ENCODE measurements around the gene CLDND1. TPM values are rescaled to one million over a fixed set of nuclear protein-coding genes. Genes with fewer than 3 reads are reported as not detected.

The CLDND1 gene
- total and polyA plus RNA-seq, 2 of the 4 experiments (the other 2 are of a cell fraction): 75.8 to 78.3 TPM

GRCh38 chr3:98508582-98508981, 14.1 kb downstream of the CLDND1 start:
- H3K27me3 ChIP-seq (ENCODE audit: control insufficient read depth, insufficient read depth, low read length): no peaks in the 10 kb centered on the region
- no peak overlapping the region for H3K56ac ChIP-seq (ENCODE audit: extremely low read depth, insufficient read depth, low read length)
- no peak overlapping the region for H3K4me3 ChIP-seq (ENCODE audit: insufficient read depth, low read depth, low read length)
- H2BK20ac ChIP-seq (ENCODE audit: low read depth, low read length): no peak overlapping the region
- no peaks in the 10 kb centered on the region for H3K4me1 ChIP-seq (ENCODE audit: control insufficient read depth, insufficient read depth, low read length)
- H3K9ac ChIP-seq (ENCODE audit: low read depth, low read length): no peak overlapping the region
- H3K4me2 ChIP-seq (ENCODE audit: low read depth, low read length): no peak overlapping the region
- no peak overlapping the region for H2AK5ac ChIP-seq (ENCODE audit: low read depth, low read length)
- no peak for TF ChIP-seq USF2 (IDR thresholded peaks at IDR 0.05; ENCODE audit: low read depth, low read length)
- TF ChIP-seq CTCF (conservative IDR thresholded peaks at IDR 0.05; ENCODE audit: low read depth, low read length): no peak
- TF ChIP-seq SMC3 (IDR thresholded peaks at IDR 0.05; ENCODE audit: low read depth, low read length): no peak
- no TSS peak for BruUV-seq (replicated peaks)
- H3K4ac ChIP-seq (ENCODE audit: low read depth, low read length): no peak overlapping the region
- ChIA-PET CTCF (no interaction called here), POLR2A (ENCODE audit: unreplicated experiment) (no interaction called here)
- H4K20me1 ChIP-seq (ENCODE audit: insufficient read depth, low read length): no peaks in the 10 kb centered on the region
- no peak overlapping the region for H2AFZ ChIP-seq (replicated peaks; ENCODE audit: low read length, poor library complexity)
- intact Hi-C loops (cut with micrococcal nuclease) (no loop called here), in situ Hi-C loops (cut with MboI; ENCODE audit: low sequenced_read_pairs) (no loop called here), dilution Hi-C loops (cut with HindIII; ENCODE audit: low sequenced_read_pairs, unreplicated experiment) (no loop called here)
- H4K8ac ChIP-seq (ENCODE audit: low read depth in 2 of 2, low read length in 2 of 2): no peak overlapping the region
- no peak overlapping the region for H3K18ac ChIP-seq (ENCODE audit: low read depth, low read length)
- ATAC-seq (ENCODE audit: low read depth) (no peak), DNase-seq (no peak)
- no peaks in the 10 kb centered on the region for H3K36me3 ChIP-seq (ENCODE audit: control insufficient read depth, insufficient read depth, low read length)
- no peaks in the 10 kb centered on the region for H3K9me1 ChIP-seq (ENCODE audit: insufficient read depth, low read length)
- H2BK120ac ChIP-seq (ENCODE audit: low read depth, low read length): no peak overlapping the region
- H3K79me1 ChIP-seq (ENCODE audit: low read depth in 1 of 2, low read length in 2 of 2): no peaks in the 10 kb centered on the region
- no peak overlapping the region for H3K23ac ChIP-seq (ENCODE audit: low read depth, low read length)
- H3K9me3 ChIP-seq (ENCODE audit: control insufficient read depth, insufficient read depth, low read length): no peaks in the 10 kb centered on the region
- no peak overlapping the region for H2AK9ac ChIP-seq (replicated peaks; ENCODE audit: low read depth, low read length, poor library complexity)
- H2BK5ac ChIP-seq (ENCODE audit: low read depth, low read length, poor library complexity, severe bottlenecking): no peak overlapping the region
- no peak overlapping the region for H4K5ac ChIP-seq (ENCODE audit: low read depth, low read length)
- 100% methylated on average over 2 of the region's 2 CpGs; no CpG with 5 or more reads in 1 of the 2 experiments for WGBS, 2 experiments (ENCODE audit: extremely low coverage in 2 of 2, insufficient read length in 1 of 2)
- no peak overlapping the region for H3K14ac ChIP-seq (replicated peaks; ENCODE audit: low read depth, low read length)
- H2BK15ac ChIP-seq (ENCODE audit: low read depth, low read length): no peak overlapping the region
- H3K27ac ChIP-seq (ENCODE audit: insufficient read depth, low read length): no peak overlapping the region
- no peak overlapping the region for H4K91ac ChIP-seq (ENCODE audit: insufficient read depth, low read depth, low read length)

Measured in IMR-90 (cell line).